Activated T-cell treated with anti-CD3 and anti-CD28 coated beads, Interleukin-2, amount 50 U/mL, for 4 hours (primary cell): ENCODE data around the gene PDXDC1. TPM values are rescaled to one million over a fixed set of nuclear protein-coding genes. Genes with fewer than 3 reads are reported as not detected.
"Not testable (repeated sequence)": the region's sequence is repeated elsewhere in the genome, so short reads cannot be mapped to it uniquely, and the experiment has no call there.

Experiments
- ATAC-seq, 2 donors: fragments of 200-7000 bp; cut with Tn5 transposase; one replicate each; pipeline ENCODE4 v1.10.0; 2021
- DNase-seq: peaks from one replicate; pipeline ENCODE4 v3.0.0-alpha.2; 2020
- H3K27me3 Mint-ChIP-seq: one replicate; pipeline ENCODE4 v1.8.0; 2021; ENCODE audit warnings: low read depth, mixed read lengths
- H3K36me3 Mint-ChIP-seq: one replicate; pipeline ENCODE4 v1.8.0; 2022; ENCODE audit warnings: mixed read lengths; ENCODE audit not compliant: insufficient read depth
- H3K4me1 Mint-ChIP-seq: one replicate; pipeline ENCODE4 v1.8.0; 2021; ENCODE audit warnings: low read depth, mixed read lengths
- H3K4me3 Mint-ChIP-seq: one replicate; pipeline ENCODE4 v1.8.0; 2021; ENCODE audit warnings: mild to moderate bottlenecking, moderate library complexity, mixed read lengths
- H3K9me3 Mint-ChIP-seq: one replicate; pipeline ENCODE4 v1.8.0; 2021; ENCODE audit warnings: mixed read lengths
- total RNA-seq, 3 donors: library from RNA; stranded (reverse); gene quantifications; one replicate each; pipeline ENCODE4 v1.2.1, GENCODE V29; 2021

The PDXDC1 gene
- total RNA-seq, 3 donors from 2014 or later, result 53.5 to 62.6 (median 62.2) TPM

DNA sequence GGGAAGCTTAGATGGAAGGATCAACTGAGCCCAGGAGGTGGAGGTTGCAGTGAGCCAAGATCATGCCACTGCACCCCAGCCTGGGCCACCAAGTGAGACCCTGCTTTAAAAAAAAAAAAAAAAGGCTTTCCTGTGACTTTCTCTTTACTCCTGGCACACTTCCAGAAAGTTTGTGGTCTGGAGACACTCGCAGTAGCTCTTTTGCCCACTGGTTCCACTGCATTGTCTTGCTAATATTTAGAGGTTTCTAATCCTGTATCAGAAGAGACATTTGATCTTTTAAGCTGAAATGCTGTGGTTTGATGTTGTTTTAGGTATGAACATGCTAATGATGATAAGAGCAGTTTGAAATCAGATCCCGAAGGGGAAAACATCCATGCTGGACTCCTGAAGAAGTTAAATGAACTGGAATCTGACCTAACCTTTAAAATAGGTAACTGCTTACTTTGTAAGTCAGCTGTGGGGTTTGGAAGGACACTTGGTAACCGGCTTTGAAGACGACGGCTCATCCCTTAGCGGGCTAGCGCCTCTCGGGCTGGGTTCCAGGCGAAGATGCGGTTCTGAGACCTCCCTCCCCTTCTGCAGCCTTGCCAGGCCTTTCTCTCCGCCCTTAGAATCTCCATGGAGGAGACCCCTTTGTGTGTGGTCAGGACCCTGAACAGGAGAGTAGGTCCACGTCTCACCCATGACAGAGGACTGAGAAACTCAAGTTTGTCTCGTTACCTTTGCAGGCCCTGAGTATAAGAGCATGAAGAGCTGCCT is 57.9 kb downstream of the PDXDC1 start:
- no peak for ATAC-seq
- Mint-ChIP-seq H3K27me3 (no peaks in the 10 kb centered on the region), H3K4me3 (no peak overlapping the region), H3K36me3 (peaks cover 47% of the 10 kb centered on the region), H3K9me3 (no peaks in the 10 kb centered on the region), H3K4me1 (peaks cover 14% of the 10 kb centered on the region)
- DNase-seq, result no peak

- no peak overlapping the region for H3K4me3 Mint-ChIP-seq
- no peaks in the 10 kb centered on the region for H3K9me3 Mint-ChIP-seq
- no peaks in the 10 kb centered on the region for H3K27me3 Mint-ChIP-seq
- H3K36me3 Mint-ChIP-seq, result peaks cover 44% of the 10 kb centered on the region
- H3K4me1 Mint-ChIP-seq, result peaks cover 14% of the 10 kb centered on the region
- no peak for ATAC-seq
- DNase-seq, result no peak
Measured at GRCh38 chr16:15033309-15033707, 58.5 kb downstream of the PDXDC1 start.

DNA sequence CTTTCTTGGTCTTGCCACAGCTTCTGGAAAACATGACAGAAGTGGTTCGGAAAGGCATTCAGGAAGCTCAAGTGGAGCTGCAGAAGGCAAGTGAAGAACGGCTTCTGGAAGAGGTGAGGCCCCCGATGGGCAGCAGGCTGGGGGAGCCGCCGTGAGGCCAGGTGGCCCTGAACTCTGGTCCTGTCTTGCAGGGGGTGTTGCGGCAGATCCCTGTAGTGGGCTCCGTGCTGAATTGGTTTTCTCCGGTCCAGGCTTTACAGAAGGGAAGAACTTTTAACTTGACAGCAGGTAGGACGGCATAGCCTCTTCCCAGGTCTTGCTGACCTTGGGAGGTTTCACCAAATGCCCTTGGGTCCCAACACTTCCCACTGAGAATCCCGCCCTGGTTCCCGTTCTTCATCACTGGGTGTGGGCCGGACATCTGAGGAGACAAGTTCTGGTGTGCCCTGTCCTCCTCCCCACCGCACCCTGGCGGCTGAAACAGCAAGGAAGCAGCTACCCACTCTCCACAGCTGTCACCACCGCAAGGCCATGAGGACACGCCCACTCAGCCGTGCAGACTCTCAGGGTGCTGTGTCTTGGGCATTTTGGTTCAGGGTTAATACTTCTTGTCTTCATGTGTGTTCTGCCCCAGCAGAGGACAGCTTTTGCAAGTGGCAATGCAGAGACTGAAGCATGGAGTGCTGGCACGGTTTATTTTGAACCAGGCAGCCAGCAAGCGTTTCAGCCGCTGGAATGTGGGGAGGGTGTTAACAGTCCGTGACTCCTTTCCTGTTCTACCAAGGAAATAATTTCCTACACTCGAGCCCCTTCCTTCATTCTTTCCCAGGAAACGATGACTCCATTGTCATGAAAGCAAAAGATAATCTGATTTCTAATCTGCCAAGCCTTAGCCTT is 59.7 kb downstream of the PDXDC1 start:
- Mint-ChIP-seq H3K9me3 (no peaks in the 10 kb centered on the region), H3K4me1 (peaks cover 14% of the 10 kb centered on the region), H3K27me3 (no peaks in the 10 kb centered on the region), H3K36me3 (peaks cover 40% of the 10 kb centered on the region), H3K4me3 (no peak overlapping the region)
- DNase-seq (no peak), ATAC-seq (no peak)

GRCh38 chr16:15035163-15035729 is 60.4 kb downstream of the PDXDC1 start:
- Mint-ChIP-seq H3K36me3 (peaks cover 43% of the 10 kb centered on the region), H3K4me1 (peaks cover 14% of the 10 kb centered on the region), H3K27me3 (no peaks in the 10 kb centered on the region), H3K4me3 (no peak overlapping the region), H3K9me3 (no peaks in the 10 kb centered on the region)
- DNase-seq (no peak), ATAC-seq (no peak)

DNA sequence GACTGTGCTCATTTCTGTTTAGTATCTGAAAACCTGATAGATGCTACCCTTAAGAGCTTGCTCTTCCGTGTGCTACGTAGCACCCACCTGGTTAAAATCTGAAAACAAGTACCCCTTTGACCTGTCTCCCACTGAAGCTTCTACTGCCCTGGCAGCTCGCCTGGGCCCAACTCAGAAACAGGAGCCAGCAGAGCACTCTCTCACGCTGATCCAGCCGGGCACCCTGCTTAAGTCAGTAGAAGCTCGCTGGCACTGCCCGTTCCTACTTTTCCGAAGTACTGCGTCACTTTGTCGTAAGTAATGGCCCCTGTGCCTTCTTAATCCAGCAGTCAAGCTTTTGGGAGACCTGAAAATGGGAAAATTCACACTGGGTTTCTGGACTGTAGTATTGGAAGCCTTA is 62.2 kb downstream of the PDXDC1 start:
- ATAC-seq, result no peak

GRCh38 chr16:15037745-15038144 is 62.9 kb downstream of the PDXDC1 start:
- ATAC-seq (no peak), DNase-seq (no peak)
- Mint-ChIP-seq H3K36me3 (peaks cover 36% of the 10 kb centered on the region), H3K4me3 (no peak overlapping the region), H3K27me3 (no peaks in the 10 kb centered on the region), H3K9me3 (no peaks in the 10 kb centered on the region), H3K4me1 (no peaks in the 10 kb centered on the region)

More for the DNA sequence above, 62.2 kb downstream of the PDXDC1 start:
- no peaks in the 10 kb centered on the region for H3K27me3 Mint-ChIP-seq
- no peak overlapping the region for H3K4me3 Mint-ChIP-seq
- H3K36me3 Mint-ChIP-seq, result peaks cover 38% of the 10 kb centered on the region
- peaks cover 5% of the 10 kb centered on the region for H3K4me1 Mint-ChIP-seq
- no peaks in the 10 kb centered on the region for H3K9me3 Mint-ChIP-seq
- no peak for DNase-seq

DNA sequence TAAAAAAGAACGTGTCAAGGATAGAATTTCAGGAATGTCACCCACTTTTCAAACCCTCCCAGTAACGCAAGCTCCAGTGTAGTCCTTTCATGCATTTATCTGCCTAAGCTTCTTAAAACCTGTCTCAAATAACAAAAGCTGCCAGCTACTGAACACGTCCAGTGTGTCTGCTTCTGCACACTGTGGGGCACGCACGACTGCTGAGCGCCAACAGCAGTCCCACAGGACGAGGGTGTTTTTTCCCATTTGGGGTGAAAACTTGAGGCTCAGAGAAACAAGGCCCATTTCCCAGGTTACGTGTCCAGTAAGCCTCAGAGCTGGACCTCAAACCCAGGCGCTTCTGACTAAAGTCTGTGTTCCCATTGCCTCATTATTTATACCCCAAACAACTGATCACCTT is 63.9 kb downstream of the PDXDC1 start:
- Mint-ChIP-seq H3K4me1 (no peaks in the 10 kb centered on the region), H3K27me3 (no peaks in the 10 kb centered on the region), H3K36me3 (peaks cover 30% of the 10 kb centered on the region), H3K9me3 (no peaks in the 10 kb centered on the region), H3K4me3 (no peak overlapping the region)
- DNase-seq, result no peak
- no peak for ATAC-seq

- H3K36me3 Mint-ChIP-seq, result peaks cover 25% of the 10 kb centered on the region
- no peak overlapping the region for H3K4me3 Mint-ChIP-seq
- ATAC-seq, result no peak
Measured at GRCh38 chr16:15041271-15042004, 66.6 kb downstream of the PDXDC1 start.

GRCh38 chr16:15043344-15043743 is 68.5 kb downstream of the PDXDC1 start:
- Mint-ChIP-seq H3K36me3 (peaks cover 26% of the 10 kb centered on the region), H3K27me3 (no peaks in the 10 kb centered on the region), H3K4me3 (no peak overlapping the region), H3K9me3 (no peaks in the 10 kb centered on the region), H3K4me1 (no peaks in the 10 kb centered on the region)
- no peak for DNase-seq
- no peak for ATAC-seq

More at GRCh38 chr16:15041271-15042004, 66.6 kb downstream of the PDXDC1 start:
- no peaks in the 10 kb centered on the region for H3K27me3 Mint-ChIP-seq
- H3K4me1 Mint-ChIP-seq, result no peaks in the 10 kb centered on the region
- no peak for DNase-seq
- no peaks in the 10 kb centered on the region for H3K9me3 Mint-ChIP-seq

- Mint-ChIP-seq H3K27me3 (no peaks in the 10 kb centered on the region), H3K4me1 (no peaks in the 10 kb centered on the region), H3K36me3 (peaks cover 23% of the 10 kb centered on the region), H3K4me3 (no peak overlapping the region), H3K9me3 (no peaks in the 10 kb centered on the region)
- no peak for DNase-seq
- ATAC-seq, result no peak
Measured at GRCh38 chr16:15044286-15044685, 69.5 kb downstream of the PDXDC1 start.

DNA sequence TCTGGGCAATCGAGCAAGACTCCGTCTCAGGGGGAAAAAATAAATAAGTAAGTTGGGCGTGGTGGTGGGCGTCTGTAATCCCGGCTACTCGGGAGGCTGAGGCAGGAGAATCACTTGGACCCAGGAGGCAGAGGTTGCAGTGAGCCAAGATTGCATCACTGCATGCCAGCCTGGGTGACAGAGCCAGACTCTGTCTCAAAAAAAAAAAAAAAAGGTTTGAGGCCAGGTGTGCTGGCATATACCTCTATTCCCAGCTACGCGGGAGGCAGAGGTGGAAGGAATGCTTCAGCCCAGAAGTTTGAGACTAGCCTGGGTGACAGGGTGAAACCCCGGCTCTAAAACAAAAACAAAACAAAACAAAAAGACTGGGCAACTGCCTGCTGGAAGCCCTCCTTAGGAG is 70.4 kb downstream of the PDXDC1 start:
- not testable (repeated sequence) for ATAC-seq, H3K27me3 Mint-ChIP-seq, DNase-seq, H3K4me1 Mint-ChIP-seq, H3K9me3 Mint-ChIP-seq, H3K4me3 Mint-ChIP-seq
- H3K36me3 Mint-ChIP-seq, result peaks cover 17% of the 10 kb centered on the region

GRCh38 chr16:15046692-15047376 is 72.0 kb downstream of the PDXDC1 start:
- DNase-seq, result no peak
- no peaks in the 10 kb centered on the region for H3K27me3 Mint-ChIP-seq
- H3K36me3 Mint-ChIP-seq, result peaks cover 14% of the 10 kb centered on the region
- no peak for ATAC-seq
- no peak overlapping the region for H3K4me3 Mint-ChIP-seq
- peaks cover 1% of the 10 kb centered on the region for H3K4me1 Mint-ChIP-seq
- no peaks in the 10 kb centered on the region for H3K9me3 Mint-ChIP-seq

- Mint-ChIP-seq H3K4me1 (peaks cover 10% of the 10 kb centered on the region), H3K4me3 (no peak overlapping the region), H3K36me3 (peaks cover 9% of the 10 kb centered on the region), H3K27me3 (no peaks in the 10 kb centered on the region), H3K9me3 (no peaks in the 10 kb centered on the region)
- DNase-seq (no peak), ATAC-seq (no peak)
Measured at GRCh38 chr16:15049581-15050180, 74.9 kb downstream of the PDXDC1 start.
